ENCODE measurements around the gene HOXA7.

HOXA7 gene

GRCh38 chr7:27145914-27146412 lies 10.5 kb downstream of the HOXA7 start:
- DNase-seq: no peak

GRCh38 chr7:27145165-27145913 lies 11.1 kb downstream of the HOXA7 start:
- DNase-seq: no peak

GRCh38 chr7:27144781-27145164 lies 11.7 kb downstream of the HOXA7 start:
- no peak for DNase-seq

GRCh38 chr7:27143950-27144780 lies 12.3 kb downstream of the HOXA7 start:
- no peak for DNase-seq

GRCh38 chr7:27143023-27143949 lies 13.2 kb downstream of the HOXA7 start, which contains the start of gene HOXA5:
Gene HOXA5, minus strand, starts transcription at chr7:27143681. Its CDS starts 74 bp downstream, at chr7:27143607.
- no peak for DNase-seq

GRCh38 chr7:27142580-27143022 lies 13.9 kb downstream of the HOXA7 start:
- DNase-seq: no peak

- no peak for DNase-seq
Measured at GRCh38 chr7:27141923-27142579, 14.4 kb downstream of the HOXA7 start.

GRCh38 chr7:27141137-27141922 lies 15.1 kb downstream of the HOXA7 start:
- DNase-seq: no peak

GRCh38 chr7:27140126-27140857 lies 16.2 kb downstream of the HOXA7 start:
- DNase-seq: no peak

- DNase-seq: no peak
Measured at GRCh38 chr7:27139334-27140125, 16.9 kb downstream of the HOXA7 start.

GRCh38 chr7:27138985-27139333 lies 17.5 kb downstream of the HOXA7 start:
- no peak for DNase-seq

- DNase-seq: no peak
Measured at GRCh38 chr7:27138472-27138871, 18.0 kb downstream of the HOXA7 start.

- no peak for DNase-seq
Measured at GRCh38 chr7:27137640-27138315, 18.7 kb downstream of the HOXA7 start.

GRCh38 chr7:27134392-27134791 lies 22.1 kb downstream of the HOXA7 start:
- no peak for DNase-seq

GRCh38 chr7:27133409-27134231 lies 22.9 kb downstream of the HOXA7 start:
- DNase-seq: no peak

GRCh38 chr7:27132978-27133377 lies 23.5 kb downstream of the HOXA7 start:
- no peak for DNase-seq

GRCh38 chr7:27132214-27132613 lies 24.3 kb downstream of the HOXA7 start:
- DNase-seq: no peak

GRCh38 chr7:27131390-27131819 lies 25.1 kb downstream of the HOXA7 start:
- no peak for DNase-seq

Data from CD4-positive, alpha-beta T cell treated with Interleukin-21 for 1 hour (primary cell).